ENCODE measurements around the gene DYSF. TPM values are rescaled to one million over a fixed set of nuclear protein-coding genes. Genes with fewer than 3 reads are reported as not detected.

The DYSF gene
- total RNA-seq, 1 experiment from 2014 or later, result 0.89 TPM

DNA sequence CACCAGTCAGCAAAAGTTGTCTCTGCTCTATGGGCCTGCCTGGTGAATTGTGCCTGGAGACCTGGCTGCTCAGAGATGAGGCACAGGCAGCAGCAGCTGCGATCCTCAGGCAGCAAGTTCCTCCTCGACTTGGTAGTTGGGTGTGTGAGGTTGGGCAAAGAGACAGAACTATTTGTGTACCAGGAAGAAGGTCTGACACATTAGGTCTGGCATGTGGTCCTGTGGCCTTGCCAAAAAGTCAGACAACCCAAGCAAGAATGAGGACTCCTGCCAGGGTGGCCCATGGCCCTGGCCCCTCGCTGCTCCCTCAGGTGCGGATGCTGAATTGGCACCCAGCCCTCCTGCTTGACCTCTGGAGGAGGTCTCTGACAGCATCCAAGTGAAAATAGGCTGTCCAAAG lies 192.7 kb downstream of the DYSF start:
- H3K4me1 ChIP-seq (ENCODE audit: control insufficient read depth in 1 of 2, insufficient read depth in 2 of 2, low read length in 2 of 2), result peaks cover 0 to 8% of the 10 kb centered on the region in 2 experiments; a peak in 2 of 4 replicates
- ChIA-PET POLR2A (no interaction called here), CTCF (no interaction called here), RAD21 (ENCODE audit: low non-redundant PET in 1 of 2, low total read pairs in 2 of 2, uncharacterized antibody in 2 of 2, unreplicated experiment in 2 of 2) (no interaction called here)
- intact Hi-C loops (cut with micrococcal nuclease), result no loop called here
- H2AFZ ChIP-seq (ENCODE audit: low read depth, low read length, poor library complexity, severe bottlenecking), result no peak overlapping the region
- no peaks in the 10 kb centered on the region for H3K79me2 ChIP-seq (ENCODE audit: insufficient read depth, low read length)
- H3K4me2 ChIP-seq (ENCODE audit: low read length), result peak overlapping the region; percentile 14
- H3K27me3 ChIP-seq (ENCODE audit: insufficient read depth, low read length), result no peaks in the 10 kb centered on the region
- no TSS peak for BruUV-seq (replicated peaks)
- H3K4me3 ChIP-seq (replicated peaks in 1 of 2; ENCODE audit: low read depth in 1 of 2, low read length in 2 of 2), result no peak overlapping the region
- no peaks in the 10 kb centered on the region for H3K9me3 ChIP-seq (ENCODE audit: control insufficient read depth in 1 of 2, insufficient read depth in 1 of 2, low read depth in 1 of 2, low read length in 2 of 2)
- no peak for DNase-seq (ENCODE audit: low read depth, low spot score)
- no peaks in the 10 kb centered on the region for H3K36me3 ChIP-seq (ENCODE audit: control insufficient read depth in 1 of 2, insufficient read depth in 2 of 2, low read length in 2 of 2)
- no peak overlapping the region for H3K9ac ChIP-seq (ENCODE audit: low read length)
- no peak overlapping the region for H3K27ac ChIP-seq (ENCODE audit: low read depth, low read length)
- ATAC-seq, result no peak
- H3K9me2 ChIP-seq (ENCODE audit: insufficient read depth), result no peaks in the 10 kb centered on the region
- no peaks in the 10 kb centered on the region for H4K20me1 ChIP-seq (ENCODE audit: insufficient read depth)
- no peak for TF ChIP-seq EZH2 (IDR thresholded peaks at IDR 0.05)
- TF ChIP-seq MAX (IDR thresholded peaks at IDR 0.05), result peak; percentile 26; the same call in 1 of the 2 replicates

DNA sequence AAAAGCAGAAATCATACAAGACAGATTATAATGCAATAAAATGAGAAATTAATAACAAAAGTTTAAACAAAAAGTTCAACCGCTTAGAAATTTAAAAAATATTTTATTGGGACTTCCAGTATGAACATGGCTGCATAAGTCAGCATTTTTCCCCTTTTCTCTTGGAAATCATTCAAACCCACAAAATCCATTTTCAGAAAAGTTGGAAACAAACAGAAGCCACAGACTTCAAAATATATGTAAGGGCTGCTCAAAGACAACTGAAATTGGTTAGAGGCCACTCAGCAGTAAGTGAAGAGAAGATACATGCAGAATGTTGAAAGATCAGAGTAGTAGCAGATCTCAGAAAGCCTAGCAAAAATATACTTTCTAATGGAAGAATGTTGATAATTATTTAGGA lies 194.0 kb downstream of the DYSF start:
- no peak overlapping the region for H3K27ac ChIP-seq (ENCODE audit: low read depth, low read length)
- H3K4me1 ChIP-seq (ENCODE audit: control insufficient read depth in 1 of 2, insufficient read depth in 2 of 2, low read length in 2 of 2), result peaks cover 0 to 8% of the 10 kb centered on the region in 2 experiments; a peak in 2 of 4 replicates
- no peak overlapping the region for H2AFZ ChIP-seq (ENCODE audit: low read depth, low read length, poor library complexity, severe bottlenecking)
- H3K27me3 ChIP-seq (ENCODE audit: insufficient read depth, low read length), result no peaks in the 10 kb centered on the region
- no peak overlapping the region for H3K4me3 ChIP-seq (replicated peaks in 1 of 2; ENCODE audit: low read depth in 1 of 2, low read length in 2 of 2)
- POLR2A ChIA-PET, result no interaction called here
- no TSS peak for BruUV-seq (replicated peaks)
- H3K9me3 ChIP-seq (ENCODE audit: control insufficient read depth in 1 of 2, insufficient read depth in 1 of 2, low read depth in 1 of 2, low read length in 2 of 2), result no peaks in the 10 kb centered on the region
- RAD21 ChIA-PET (ENCODE audit: low non-redundant PET in 1 of 2, low total read pairs in 2 of 2, uncharacterized antibody in 2 of 2, unreplicated experiment in 2 of 2), result no interaction called here
- H3K9ac ChIP-seq (ENCODE audit: low read length), result no peak overlapping the region
- CTCF ChIA-PET, result no interaction called here
- no peaks in the 10 kb centered on the region for H3K9me2 ChIP-seq (ENCODE audit: insufficient read depth)
- H3K36me3 ChIP-seq (ENCODE audit: control insufficient read depth in 1 of 2, insufficient read depth in 2 of 2, low read length in 2 of 2), result no peaks in the 10 kb centered on the region
- no peak for ATAC-seq
- no peak for DNase-seq (ENCODE audit: low read depth, low spot score)
- no peaks in the 10 kb centered on the region for H3K79me2 ChIP-seq (ENCODE audit: insufficient read depth, low read length)
- H4K20me1 ChIP-seq (ENCODE audit: insufficient read depth), result no peaks in the 10 kb centered on the region
- H3K4me2 ChIP-seq (ENCODE audit: low read length), result no peak overlapping the region
- no peak for TF ChIP-seq REST (IDR thresholded peaks at IDR 0.05; ENCODE audit: low read depth)
- TF ChIP-seq, protein P1, sequence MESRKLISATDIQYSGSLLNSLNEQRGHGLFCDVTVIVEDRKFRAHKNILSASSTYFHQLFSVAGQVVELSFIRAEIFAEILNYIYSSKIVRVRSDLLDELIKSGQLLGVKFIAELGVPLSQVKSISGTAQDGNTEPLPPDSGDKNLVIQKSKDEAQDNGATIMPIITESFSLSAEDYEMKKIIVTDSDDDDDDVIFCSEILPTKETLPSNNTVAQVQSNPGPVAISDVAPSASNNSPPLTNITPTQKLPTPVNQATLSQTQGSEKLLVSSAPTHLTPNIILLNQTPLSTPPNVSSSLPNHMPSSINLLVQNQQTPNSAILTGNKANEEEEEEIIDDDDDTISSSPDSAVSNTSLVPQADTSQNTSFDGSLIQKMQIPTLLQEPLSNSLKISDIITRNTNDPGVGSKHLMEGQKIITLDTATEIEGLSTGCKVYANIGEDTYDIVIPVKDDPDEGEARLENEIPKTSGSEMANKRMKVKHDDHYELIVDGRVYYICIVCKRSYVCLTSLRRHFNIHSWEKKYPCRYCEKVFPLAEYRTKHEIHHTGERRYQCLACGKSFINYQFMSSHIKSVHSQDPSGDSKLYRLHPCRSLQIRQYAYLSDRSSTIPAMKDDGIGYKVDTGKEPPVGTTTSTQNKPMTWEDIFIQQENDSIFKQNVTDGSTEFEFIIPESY (IDR thresholded peaks at IDR 0.05; ENCODE audit: extremely low read depth, insufficient replicate concordance, low read length), result no peak
- no peak for TF ChIP-seq TCF7L2 (IDR thresholded peaks at IDR 0.05; ENCODE audit: borderline replicate concordance, extremely low read depth, insufficient read depth, insufficient read length)
- no peak for TF ChIP-seq EGR1 (IDR thresholded peaks at IDR 0.05; ENCODE audit: low read depth)
- no peak for TF ChIP-seq JUND (IDR thresholded peaks at IDR 0.05)
- no peak for TF ChIP-seq POLR2AphosphoS5 (IDR thresholded peaks at IDR 0.05; ENCODE audit: low read depth, low read length)
- no peak for TF ChIP-seq YY1 (IDR thresholded peaks at IDR 0.05; ENCODE audit: extremely low read depth, insufficient replicate concordance, low read depth, low read length)
- TF ChIP-seq ZFX (IDR thresholded peaks at IDR 0.05), result no peak
- TF ChIP-seq RAD21 (IDR thresholded peaks at IDR 0.05; ENCODE audit: low read depth), result no peak
- no peak for TF ChIP-seq SIN3A (IDR thresholded peaks at IDR 0.05; ENCODE audit: low read depth)
- TF ChIP-seq, protein P2, sequence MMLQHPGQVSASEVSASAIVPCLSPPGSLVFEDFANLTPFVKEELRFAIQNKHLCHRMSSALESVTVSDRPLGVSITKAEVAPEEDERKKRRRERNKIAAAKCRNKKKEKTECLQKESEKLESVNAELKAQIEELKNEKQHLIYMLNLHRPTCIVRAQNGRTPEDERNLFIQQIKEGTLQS (IDR thresholded peaks at IDR 0.05), result no peak
- TF ChIP-seq ELF1 (IDR thresholded peaks at IDR 0.05; ENCODE audit: borderline replicate concordance, low read depth), result no peak
- intact Hi-C loops (cut with micrococcal nuclease), result no loop called here
